ENCODE data around the gene TMEM170B.

The TMEM170B gene

DNA sequence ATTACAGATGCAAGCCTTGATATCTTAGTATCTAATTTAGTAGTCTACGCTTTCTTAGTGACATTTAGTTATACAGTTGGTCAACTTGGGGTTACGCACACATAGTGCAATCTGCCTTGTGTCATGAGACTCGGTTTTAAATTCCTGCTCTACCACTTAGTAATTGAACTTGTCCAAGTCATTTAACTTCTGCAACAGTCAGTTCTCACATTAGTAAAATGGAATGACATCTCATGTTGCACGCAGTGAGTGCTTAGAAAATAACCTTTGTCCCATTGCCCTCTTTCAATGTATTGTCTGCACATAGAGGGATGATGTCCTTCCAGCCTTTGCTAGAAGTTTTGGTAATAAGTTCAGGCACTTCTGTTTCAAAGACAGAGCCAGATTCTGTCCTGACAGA lies 48.6 kb downstream of the TMEM170B start:
- TF ChIP-seq OSR1 (CRISPR knock-in tag; IDR thresholded peaks at IDR 0.05): no peak
- TF ChIP-seq POU6F1 (CRISPR knock-in tag; IDR thresholded peaks at IDR 0.05; ENCODE audit: borderline replicate concordance, low read depth): no peak
- no peak for TF ChIP-seq CSDC2 (CRISPR knock-in tag; IDR thresholded peaks at IDR 0.05)
- TF ChIP-seq GLIS3 (CRISPR knock-in tag; IDR thresholded peaks at IDR 0.05): no peak
- TF ChIP-seq CREB5 (CRISPR knock-in tag; IDR thresholded peaks at IDR 0.05; ENCODE audit: low read depth): no peak
- TF ChIP-seq ISL1 (CRISPR knock-in tag; IDR thresholded peaks at IDR 0.05): no peak
- TF ChIP-seq SNAI2 (CRISPR knock-in tag; IDR thresholded peaks at IDR 0.05): no peak
- ATAC-seq: peak; percentile 26

DNA sequence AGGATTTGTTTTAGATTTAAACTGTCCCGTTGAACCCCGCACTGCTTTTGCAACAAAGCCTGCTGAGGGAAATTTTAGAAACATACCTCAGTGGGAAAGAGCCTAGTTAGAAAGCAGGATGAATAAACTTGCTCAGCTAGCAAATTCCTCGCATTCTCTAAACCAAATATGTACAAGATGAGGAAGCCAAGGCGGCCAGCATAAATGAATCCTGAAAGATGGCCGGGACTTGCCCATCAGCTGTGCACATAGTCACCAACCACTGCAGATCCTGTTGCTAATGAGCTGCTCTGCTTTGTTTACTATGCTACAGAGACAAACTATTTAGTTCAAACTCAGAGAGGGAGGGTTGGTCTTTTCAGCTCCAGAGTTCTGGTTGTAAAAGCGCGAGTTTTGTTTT lies 49.0 kb downstream of the TMEM170B start:
- ATAC-seq: peak; percentile 84
- TF ChIP-seq ZFP3 (CRISPR knock-in tag; IDR thresholded peaks at IDR 0.05): no peak
- TF ChIP-seq BACH2 (CRISPR knock-in tag; IDR thresholded peaks at IDR 0.05; ENCODE audit: borderline replicate concordance): no peak
- no peak for TF ChIP-seq ISL1 (CRISPR knock-in tag; IDR thresholded peaks at IDR 0.05)
- TF ChIP-seq TCF4 (CRISPR knock-in tag; IDR thresholded peaks at IDR 0.05; ENCODE audit: borderline replicate concordance): no peak
- TF ChIP-seq OSR1 (CRISPR knock-in tag; IDR thresholded peaks at IDR 0.05): no peak
- no peak for TF ChIP-seq GLIS3 (CRISPR knock-in tag; IDR thresholded peaks at IDR 0.05)
- no peak for TF ChIP-seq ARNTL (CRISPR knock-in tag; IDR thresholded peaks at IDR 0.05; ENCODE audit: borderline replicate concordance, low read depth)
- no peak for TF ChIP-seq PPARA (CRISPR knock-in tag; IDR thresholded peaks at IDR 0.05; ENCODE audit: borderline replicate concordance)
- TF ChIP-seq POU6F1 (CRISPR knock-in tag; IDR thresholded peaks at IDR 0.05; ENCODE audit: borderline replicate concordance, low read depth): no peak

DNA sequence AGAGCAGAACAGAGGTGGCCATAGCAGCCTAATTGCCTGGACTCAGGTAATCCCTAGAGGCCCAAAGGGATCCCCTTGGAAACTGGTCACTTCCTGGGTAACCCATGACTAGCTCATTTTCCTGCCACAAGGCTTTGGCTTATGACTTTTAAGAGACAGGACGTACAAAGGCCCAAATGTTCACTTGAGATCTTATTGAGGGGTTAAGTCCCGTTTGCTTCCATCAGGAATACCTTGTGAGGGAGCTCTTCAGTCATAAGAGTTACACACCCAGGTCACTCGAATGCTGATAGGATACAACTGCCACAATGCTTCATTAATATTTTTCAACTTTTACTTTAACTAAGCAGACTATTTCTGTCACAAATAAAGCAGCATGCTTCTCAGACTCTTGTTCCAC lies 51.7 kb downstream of the TMEM170B start:
- TF ChIP-seq TOX (CRISPR knock-in tag; IDR thresholded peaks at IDR 0.05; ENCODE audit: borderline replicate concordance): no peak
- no peak for TF ChIP-seq POU6F1 (CRISPR knock-in tag; IDR thresholded peaks at IDR 0.05; ENCODE audit: borderline replicate concordance, low read depth)
- TF ChIP-seq TSHZ2 (CRISPR knock-in tag; IDR thresholded peaks at IDR 0.05): no peak
- no peak for TF ChIP-seq PPARA (CRISPR knock-in tag; IDR thresholded peaks at IDR 0.05; ENCODE audit: borderline replicate concordance)
- no peak for TF ChIP-seq ZFP3 (CRISPR knock-in tag; IDR thresholded peaks at IDR 0.05)
- no peak for TF ChIP-seq ARNTL (CRISPR knock-in tag; IDR thresholded peaks at IDR 0.05; ENCODE audit: borderline replicate concordance, low read depth)
- TF ChIP-seq, protein P1, sequence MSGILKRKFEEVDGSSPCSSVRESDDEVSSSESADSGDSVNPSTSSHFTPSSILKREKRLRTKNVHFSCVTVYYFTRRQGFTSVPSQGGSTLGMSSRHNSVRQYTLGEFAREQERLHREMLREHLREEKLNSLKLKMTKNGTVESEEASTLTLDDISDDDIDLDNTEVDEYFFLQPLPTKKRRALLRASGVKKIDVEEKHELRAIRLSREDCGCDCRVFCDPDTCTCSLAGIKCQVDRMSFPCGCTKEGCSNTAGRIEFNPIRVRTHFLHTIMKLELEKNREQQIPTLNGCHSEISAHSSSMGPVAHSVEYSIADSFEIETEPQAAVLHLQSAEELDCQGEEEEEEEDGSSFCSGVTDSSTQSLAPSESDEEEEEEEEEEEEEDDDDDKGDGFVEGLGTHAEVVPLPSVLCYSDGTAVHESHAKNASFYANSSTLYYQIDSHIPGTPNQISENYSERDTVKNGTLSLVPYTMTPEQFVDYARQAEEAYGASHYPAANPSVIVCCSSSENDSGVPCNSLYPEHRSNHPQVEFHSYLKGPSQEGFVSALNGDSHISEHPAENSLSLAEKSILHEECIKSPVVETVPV (CRISPR knock-in tag; IDR thresholded peaks at IDR 0.05): no peak
- TF ChIP-seq CSDC2 (CRISPR knock-in tag; IDR thresholded peaks at IDR 0.05): no peak
- TF ChIP-seq ESRRG (CRISPR knock-in tag; IDR thresholded peaks at IDR 0.05): no peak
- no peak for TF ChIP-seq ZFP30 (CRISPR knock-in tag; IDR thresholded peaks at IDR 0.05)
- no peak for TF ChIP-seq ZNF70 (CRISPR knock-in tag; IDR thresholded peaks at IDR 0.05)
- no peak for TF ChIP-seq ZNF8 (CRISPR knock-in tag; IDR thresholded peaks at IDR 0.05)
- TF ChIP-seq ZC3H10 (CRISPR knock-in tag; IDR thresholded peaks at IDR 0.05): no peak
- TF ChIP-seq SNAI2 (CRISPR knock-in tag; IDR thresholded peaks at IDR 0.05): no peak
- TF ChIP-seq RARB (CRISPR knock-in tag; IDR thresholded peaks at IDR 0.05): no peak
- ATAC-seq: no peak
